ENCODE results near the gene CSPG4.
A peak's percentile ranks its signal among the peaks of the same experiment; 100 is the strongest.
"Not testable (repeated sequence)": the region's sequence is repeated elsewhere in the genome, so short reads cannot be mapped to it uniquely, and the experiment has no call there.

The CSPG4 gene

GRCh38 chr15:75758071-75758872 is 45.6 kb upstream of the CSPG4 start:
- H3K4me1 Mint-ChIP-seq = peaks cover 24% of the 10 kb centered on the region
- peak overlapping the region; percentile 95 to 99 (median 97) for H3K27ac Mint-ChIP-seq
- no peaks in the 10 kb centered on the region for H3K27me3 Mint-ChIP-seq (ENCODE audit: low read depth)
- H3K4me3 Mint-ChIP-seq = peak overlapping the region; percentile 93 to 96 (median 95)
- TF ChIP-seq CTCF (IDR thresholded peaks at IDR 0.05; ENCODE audit: unreplicated experiment in 3 of 3) = peak; percentile 18 to 41 (median 32)
- H3K36me3 Mint-ChIP-seq (ENCODE audit: low read depth) = no peaks in the 10 kb centered on the region
- H3K9me3 Mint-ChIP-seq = no peaks in the 10 kb centered on the region

GRCh38 chr15:75754871-75755270 is 42.2 kb upstream of the CSPG4 start:
- H3K36me3 Mint-ChIP-seq (ENCODE audit: low read depth); H3K9me3 Mint-ChIP-seq; H3K27me3 Mint-ChIP-seq (ENCODE audit: low read depth); H3K27ac Mint-ChIP-seq; H3K4me3 Mint-ChIP-seq: not testable (repeated sequence)
- peaks cover 18% of the 10 kb centered on the region for H3K4me1 Mint-ChIP-seq

GRCh38 chr15:75753145-75753544 is 40.5 kb upstream of the CSPG4 start:
- no peak overlapping the region for H3K4me3 Mint-ChIP-seq
- no peaks in the 10 kb centered on the region for H3K9me3 Mint-ChIP-seq
- H3K27ac Mint-ChIP-seq = no peak overlapping the region
- no peak for TF ChIP-seq CTCF (IDR thresholded peaks at IDR 0.05; ENCODE audit: unreplicated experiment in 3 of 3)
- peaks cover 4% of the 10 kb centered on the region for H3K4me1 Mint-ChIP-seq
- H3K27me3 Mint-ChIP-seq (ENCODE audit: low read depth) = peaks cover 4% of the 10 kb centered on the region
- no peaks in the 10 kb centered on the region for H3K36me3 Mint-ChIP-seq (ENCODE audit: low read depth)

GRCh38 chr15:75751891-75752290 is 39.2 kb upstream of the CSPG4 start:
- Mint-ChIP-seq H3K4me3 (no peak overlapping the region), H3K27ac (no peak overlapping the region), H3K4me1 (no peaks in the 10 kb centered on the region), H3K9me3 (no peaks in the 10 kb centered on the region), H3K36me3 (ENCODE audit: low read depth) (no peaks in the 10 kb centered on the region), H3K27me3 (ENCODE audit: low read depth) (peaks cover 4% of the 10 kb centered on the region)
- no peak for TF ChIP-seq CTCF (IDR thresholded peaks at IDR 0.05; ENCODE audit: unreplicated experiment in 3 of 3)

GRCh38 chr15:75751116-75751875 is 38.6 kb upstream of the CSPG4 start:
- H3K4me3 Mint-ChIP-seq = no peak overlapping the region
- no peaks in the 10 kb centered on the region for H3K9me3 Mint-ChIP-seq
- no peaks in the 10 kb centered on the region for H3K4me1 Mint-ChIP-seq

More at GRCh38 chr15:75751116-75751875, 38.6 kb upstream of the CSPG4 start:
- Mint-ChIP-seq H3K27ac (no peak overlapping the region), H3K27me3 (ENCODE audit: low read depth) (peaks cover 4% of the 10 kb centered on the region), H3K36me3 (ENCODE audit: low read depth) (no peaks in the 10 kb centered on the region)
- TF ChIP-seq CTCF (IDR thresholded peaks at IDR 0.05; ENCODE audit: unreplicated experiment in 3 of 3) = no peak

All from nephron (organoid).